PFSK-1 (cell line): Measurements from ENCODE around the gene ZNF384.

Experiments used
- FOXP2 ChIP-seq: optimal IDR thresholded peaks from 2 replicates; pipeline ENCODE3; 2011; ENCODE audit warnings: borderline replicate concordance, control low read depth, inconsistent platforms; ENCODE audit not compliant: insufficient read depth; ENCODE audit errors: extremely low read length, extremely low read depth
- POLR2AphosphoS5 ChIP-seq: IDR thresholded peaks from 2 replicates; pipeline ENCODE4 v1.6.1; 2012; ENCODE audit warnings: low read depth, mild to moderate bottlenecking, control low read depth, low read length, moderate library complexity
- REST ChIP-seq, 2 experiments: IDR thresholded peaks; 2 replicates each; pipeline versions ENCODE4 v1.6.1 to v1.8.0; 2011 to 2012; ENCODE audit warnings: low read depth in 2 of 2, low read length in 2 of 2, control low read depth in 1 of 2, inconsistent platforms in 1 of 2, mild to moderate bottlenecking in 1 of 2, moderate library complexity in 1 of 2; ENCODE audit not compliant: insufficient read depth in 1 of 2
- SIN3A ChIP-seq: IDR thresholded peaks from 2 replicates; pipeline ENCODE4 v1.6.1; 2012; ENCODE audit warnings: mild to moderate bottlenecking, low read length, moderate library complexity, borderline replicate concordance; ENCODE audit not compliant: insufficient read depth
- TAF1 ChIP-seq: IDR thresholded peaks from 2 replicates; pipeline ENCODE4 v1.6.1; 2012; ENCODE audit warnings: low read length, control low read depth, borderline replicate concordance; ENCODE audit not compliant: insufficient read depth

The ZNF384 gene

GRCh38 chr12:6635856-6636531 lies 53.2 kb downstream of the ZNF384 start, which contains the start of gene LPAR5:
TSS of gene LPAR5 (minus strand) at chr12:6635959. CDS start at chr12:6621248, 14,711 bp downstream.
- TF ChIP-seq FOXP2 (no peak), POLR2AphosphoS5 (no peak), REST (IDR thresholded peaks at IDR 0.05; ENCODE audit: insufficient read depth in 1 of 2, low read depth in 2 of 2, low read length in 2 of 2) (no peak), TAF1 (no peak), SIN3A (no peak)

GRCh38 chr12:6635375-6635855 lies 53.8 kb downstream of the ZNF384 start:
- TF ChIP-seq POLR2AphosphoS5 = no peak
- no peak for TF ChIP-seq REST (IDR thresholded peaks at IDR 0.05; ENCODE audit: insufficient read depth in 1 of 2, low read depth in 2 of 2, low read length in 2 of 2)
- no peak for TF ChIP-seq SIN3A
- no peak for TF ChIP-seq FOXP2
- TF ChIP-seq TAF1 = no peak

- no peak for TF ChIP-seq SIN3A
- no peak for TF ChIP-seq POLR2AphosphoS5
- TF ChIP-seq TAF1 = no peak
- TF ChIP-seq REST (IDR thresholded peaks at IDR 0.05; ENCODE audit: insufficient read depth in 1 of 2, low read depth in 2 of 2, low read length in 2 of 2) = no peak
These were observed 56.9 kb downstream of the ZNF384 start for GRCh38 chr12:6632026-6632983.

GRCh38 chr12:6631549-6631961 lies 57.6 kb downstream of the ZNF384 start:
- TF ChIP-seq SIN3A (no peak), POLR2AphosphoS5 (no peak), TAF1 (no peak), FOXP2 (no peak), REST (IDR thresholded peaks at IDR 0.05; ENCODE audit: insufficient read depth in 1 of 2, low read depth in 2 of 2, low read length in 2 of 2) (no peak)
